GM10847 (cell line): Measurements from ENCODE around the gene TENT5D.

ENCODE experiments used
- POLR2A ChIP-seq: IDR thresholded peaks from 2 replicates; pipeline ENCODE4 v1.6.1; 2011; ENCODE audit not compliant: insufficient read length; ENCODE audit errors: extremely low read depth

The TENT5D gene

GRCh38 chrX:80420147-80420546 lies at the start of gene TENT5D:
TENT5D (plus strand) TSS chrX:80420447; CDS start chrX:80442540, 22,093 bp downstream.
- no peak for TF ChIP-seq POLR2A

GRCh38 chrX:80388206-80388605 lies 32.0 kb upstream of the TENT5D start:
- no peak for TF ChIP-seq POLR2A

- TF ChIP-seq POLR2A: no peak
Observed at GRCh38 chrX:80412042-80412441, 8.2 kb upstream of the TENT5D start.

GRCh38 chrX:80423000-80423399 lies 2.8 kb downstream of the TENT5D start:
- TF ChIP-seq POLR2A: no peak

- TF ChIP-seq POLR2A: no peak
Observed at GRCh38 chrX:80423744-80424143, 3.5 kb downstream of the TENT5D start.

- TF ChIP-seq POLR2A: no peak
Observed at GRCh38 chrX:80430826-80431504, 10.7 kb downstream of the TENT5D start.

- no peak for TF ChIP-seq POLR2A
Observed at GRCh38 chrX:80431505-80431832, 11.2 kb downstream of the TENT5D start.

GRCh38 chrX:80432441-80432840 lies 12.2 kb downstream of the TENT5D start:
- TF ChIP-seq POLR2A: no peak

GRCh38 chrX:80432863-80433262 lies 12.6 kb downstream of the TENT5D start:
- no peak for TF ChIP-seq POLR2A

GRCh38 chrX:80471582-80471981 lies 51.3 kb downstream of the TENT5D start:
- TF ChIP-seq POLR2A: no peak

- TF ChIP-seq POLR2A: no peak
Observed at GRCh38 chrX:80485543-80485942, 65.3 kb downstream of the TENT5D start.

- no peak for TF ChIP-seq POLR2A
Observed at GRCh38 chrX:80486299-80486698, 66.1 kb downstream of the TENT5D start.

GRCh38 chrX:80489166-80489565 lies 68.9 kb downstream of the TENT5D start:
- no peak for TF ChIP-seq POLR2A
